Kidney epithelial cell (primary cell): ENCODE data around the gene ST8SIA5. TPM values are rescaled to one million over a fixed set of nuclear protein-coding genes. Genes with fewer than 3 reads are reported as not detected.

Experiments
- DNase-seq: peaks from one replicate; pipeline ENCODE4 v3.0.0-alpha.2; 2010; ENCODE audit warnings: low read depth
- H3K27me3 ChIP-seq: 2 replicates; pipeline ENCODE4 v1.6.0; 2011; ENCODE audit warnings: low read length; ENCODE audit not compliant: control insufficient read depth, insufficient read depth
- H3K36me3 ChIP-seq: 2 replicates; pipeline ENCODE4 v1.5.1; 2011; ENCODE audit warnings: low read length; ENCODE audit not compliant: control insufficient read depth, insufficient read depth
- H3K4me3 ChIP-seq: 2 replicates; pipeline ENCODE4 v1.5.1; 2011; ENCODE audit warnings: low read depth, mild to moderate bottlenecking, control low read depth, low read length
- CTCF ChIP-seq: IDR thresholded peaks from 2 replicates; pipeline ENCODE4 v1.5.1; 2011; ENCODE audit warnings: mild to moderate bottlenecking, moderate library complexity, low read length, control low read depth, inconsistent platforms; ENCODE audit not compliant: insufficient read depth, poor library complexity, severe bottlenecking
- total RNA-seq: library from RNA; depleted of rRNA; stranded (reverse); fragments of >200 nt; gene quantifications from 2 replicates; pipeline ENCODE4 v1.2.3, GENCODE V29; 2015

ST8SIA5 gene
- total RNA-seq, 1 donor from 2014 or later, result under 0.01 TPM

GRCh38 chr18:46652372-46652771 is 104.5 kb downstream of the ST8SIA5 start:
- H3K4me3 ChIP-seq, result no peak overlapping the region
- peaks cover 16% of the 10 kb centered on the region for H3K27me3 ChIP-seq
- TF ChIP-seq CTCF, result no peak
- no peak for DNase-seq
- H3K36me3 ChIP-seq, result no peaks in the 10 kb centered on the region

GRCh38 chr18:46650681-46651080 is 106.2 kb downstream of the ST8SIA5 start:
- DNase-seq, result no peak
- Histone ChIP-seq H3K36me3 (no peaks in the 10 kb centered on the region), H3K4me3 (no peak overlapping the region), H3K27me3 (peaks cover 5% of the 10 kb centered on the region)
- no peak for TF ChIP-seq CTCF

DNA sequence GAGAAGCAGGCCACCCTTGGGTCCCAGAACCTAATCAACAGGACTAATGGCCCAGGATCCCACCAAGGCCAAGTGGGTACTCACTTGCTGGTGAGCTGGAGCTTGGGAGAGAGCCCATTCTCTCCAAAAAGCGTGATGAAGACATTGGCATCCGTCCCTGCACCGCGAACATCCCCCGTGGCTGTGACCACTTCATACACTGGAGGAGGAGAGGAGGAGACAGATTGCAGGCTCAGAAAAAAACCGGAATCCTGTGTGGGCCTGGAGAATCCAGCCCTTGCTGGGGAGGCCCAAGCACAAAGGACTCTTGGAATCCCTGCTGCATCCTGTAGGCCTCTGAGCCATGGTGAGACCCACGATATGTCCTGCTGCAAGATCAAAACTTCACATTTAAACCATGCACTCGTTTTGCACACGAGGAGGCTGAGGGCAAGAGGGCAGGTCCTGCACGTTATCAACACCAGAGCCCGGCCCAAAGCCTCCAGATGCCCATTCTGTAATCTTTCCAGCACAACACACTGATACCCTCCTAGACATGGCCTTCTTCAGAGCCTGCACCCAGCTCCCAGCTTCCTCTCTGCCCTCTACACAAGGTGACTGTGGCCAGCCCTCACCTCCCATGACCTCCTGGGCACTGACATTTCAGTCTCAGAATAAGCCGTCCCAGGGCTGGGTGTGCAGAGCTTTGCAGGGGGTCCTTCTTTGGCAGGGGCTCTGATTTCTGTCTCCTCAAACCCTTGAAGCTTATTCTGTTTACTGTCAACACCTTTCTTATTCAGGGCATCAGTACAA is 107.6 kb downstream of the ST8SIA5 start:
- peaks cover 2% of the 10 kb centered on the region for H3K27me3 ChIP-seq
- DNase-seq, result no peak

GRCh38 chr18:46646468-46646867 is 110.4 kb downstream of the ST8SIA5 start:
- Histone ChIP-seq H3K27me3 (peaks cover 4% of the 10 kb centered on the region), H3K4me3 (no peak overlapping the region), H3K36me3 (no peaks in the 10 kb centered on the region)
- TF ChIP-seq CTCF, result no peak
- DNase-seq, result no peak

More for the DNA sequence above, 107.6 kb downstream of the ST8SIA5 start:
- TF ChIP-seq CTCF, result no peak
- Histone ChIP-seq H3K4me3 (no peak overlapping the region), H3K36me3 (no peaks in the 10 kb centered on the region)

DNA sequence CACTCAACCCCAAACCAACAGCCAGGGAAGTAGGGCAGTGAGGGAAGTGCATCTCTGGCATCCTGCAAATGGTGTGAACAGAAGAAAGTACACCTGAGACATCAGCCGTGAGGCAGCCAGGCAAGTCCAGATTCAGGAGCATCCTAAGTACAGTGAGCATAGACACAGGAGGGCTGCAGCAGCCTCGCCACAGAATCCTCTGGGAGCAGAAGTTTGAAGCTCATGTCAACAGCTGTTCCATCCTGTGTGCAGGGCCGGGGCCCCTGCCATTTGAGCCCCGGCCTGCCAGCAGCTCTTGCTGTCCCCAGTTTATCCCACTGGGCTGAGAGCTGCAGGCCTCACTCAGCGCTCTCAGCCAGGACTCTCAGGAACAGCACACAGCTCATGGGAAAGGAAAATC is 114.3 kb downstream of the ST8SIA5 start:
- Histone ChIP-seq H3K4me3 (no peak overlapping the region), H3K27me3 (peaks cover 6% of the 10 kb centered on the region), H3K36me3 (no peaks in the 10 kb centered on the region)
- no peak for DNase-seq
- TF ChIP-seq CTCF, result no peak

DNA sequence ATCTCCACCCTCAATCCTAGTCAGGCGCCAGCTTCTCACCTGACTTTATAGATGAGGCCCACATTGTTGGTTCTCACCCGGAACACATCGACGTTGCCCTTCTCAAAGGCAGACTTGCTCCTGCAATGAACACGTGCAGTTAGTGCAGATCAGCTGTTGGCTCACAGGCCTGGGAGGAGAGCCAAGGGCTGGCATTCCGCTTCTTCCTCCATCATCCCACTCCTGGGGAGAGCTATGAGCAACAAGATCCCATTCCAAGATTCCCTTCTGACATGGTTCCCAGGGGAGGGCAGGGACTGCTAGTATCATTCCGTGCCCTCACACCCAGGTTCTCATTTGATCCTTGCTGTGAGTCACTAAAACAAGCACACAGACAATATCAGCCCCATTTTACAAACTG is 114.9 kb downstream of the ST8SIA5 start:
- DNase-seq, result no peak
- H3K27me3 ChIP-seq, result peaks cover 6% of the 10 kb centered on the region
- TF ChIP-seq CTCF, result no peak
- H3K4me3 ChIP-seq, result no peak overlapping the region
- H3K36me3 ChIP-seq, result no peaks in the 10 kb centered on the region
